ENCODE measurements around the gene SAPCD2. TPM values are rescaled to one million over a fixed set of nuclear protein-coding genes. Genes with fewer than 3 reads are reported as not detected.

Gene SAPCD2
- total and polyA plus RNA-seq, 9 of the 15 experiments (the other 6 are each of a cell fraction or from before 2014, with no cell fraction given): 3.4 to 91.8 (median 18.8) TPM

GRCh38 chr9:137085920-137086530, 15.7 kb upstream of the SAPCD2 start (continued):
- TF ChIP-seq ZBTB11 (CRISPR knock-in tag; IDR thresholded peaks at IDR 0.05) (no peak), ILK (tag; IDR thresholded peaks at IDR 0.05; ENCODE audit: borderline replicate concordance, low read depth) (no peak), CBFA2T2 (conservative IDR thresholded peaks at IDR 0.05) (no peak), SIN3A (IDR thresholded peaks at IDR 0.05; ENCODE audit: borderline replicate concordance in 2 of 2, control insufficient read depth in 1 of 2, low read depth in 2 of 2, low read length in 2 of 2) (no peak), USF1 (CRISPR knock-in tag; IDR thresholded peaks at IDR 0.05) (no peak)

All from K562 (cell line).